Tibial nerve (tissue), 4 donors: Measurements from ENCODE around the gene TMEM100.

Experiments used
- EP300 ChIP-seq, 2 donors: sonication (generic); formaldehyde crosslinking; IDR thresholded peaks; one replicate each; pipeline ENCODE4 v1.6.1; 2017; ENCODE audit warnings: antibody characterized with exemption in 2 of 2, mild to moderate bottlenecking in 1 of 2
- POLR2A ChIP-seq, 2 donors: fragments of 450-650 bp; IDR thresholded peaks; one replicate each; pipeline ENCODE4 v1.6.1; 2017; ENCODE audit warnings: antibody characterized with exemption in 2 of 2, mild to moderate bottlenecking in 2 of 2, moderate library complexity in 2 of 2
- TF ChIP-seq, protein P1 (sequence below), 5 experiments: fragments of 200-600 bp in 3 of 5; fragments of 450-650 bp in 2 of 5; sonication (generic) in 3 of 5; IDR thresholded peaks; one replicate each; pipeline ENCODE4 v1.5.1; 2016 to 2019; ENCODE audit warnings: antibody characterized with exemption in 5 of 5, mild to moderate bottlenecking in 3 of 5, moderate library complexity in 2 of 5

DNA sequence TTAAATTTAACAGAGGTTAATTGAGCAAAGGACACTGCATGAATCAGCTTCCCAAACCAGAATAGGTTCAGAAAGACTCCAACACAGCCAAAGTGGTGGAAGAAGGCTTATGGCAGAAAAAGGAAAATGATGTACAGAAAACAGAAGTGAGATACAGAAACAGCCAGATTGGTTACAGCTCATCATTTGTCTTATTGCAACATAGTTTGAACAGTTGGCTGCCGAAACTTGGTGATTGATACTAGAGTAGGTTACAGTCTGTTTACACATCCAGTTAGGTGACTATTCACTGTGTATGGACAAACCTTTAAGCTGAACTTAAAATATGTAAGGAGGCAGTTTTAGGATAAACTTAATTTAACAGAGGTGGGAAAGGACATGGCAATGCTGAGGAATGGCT is 18.3 kb downstream of the TMEM100 start:
- TF ChIP-seq POLR2A (IDR thresholded peaks at IDR 0.05): no peak
- TF ChIP-seq, protein P1, sequence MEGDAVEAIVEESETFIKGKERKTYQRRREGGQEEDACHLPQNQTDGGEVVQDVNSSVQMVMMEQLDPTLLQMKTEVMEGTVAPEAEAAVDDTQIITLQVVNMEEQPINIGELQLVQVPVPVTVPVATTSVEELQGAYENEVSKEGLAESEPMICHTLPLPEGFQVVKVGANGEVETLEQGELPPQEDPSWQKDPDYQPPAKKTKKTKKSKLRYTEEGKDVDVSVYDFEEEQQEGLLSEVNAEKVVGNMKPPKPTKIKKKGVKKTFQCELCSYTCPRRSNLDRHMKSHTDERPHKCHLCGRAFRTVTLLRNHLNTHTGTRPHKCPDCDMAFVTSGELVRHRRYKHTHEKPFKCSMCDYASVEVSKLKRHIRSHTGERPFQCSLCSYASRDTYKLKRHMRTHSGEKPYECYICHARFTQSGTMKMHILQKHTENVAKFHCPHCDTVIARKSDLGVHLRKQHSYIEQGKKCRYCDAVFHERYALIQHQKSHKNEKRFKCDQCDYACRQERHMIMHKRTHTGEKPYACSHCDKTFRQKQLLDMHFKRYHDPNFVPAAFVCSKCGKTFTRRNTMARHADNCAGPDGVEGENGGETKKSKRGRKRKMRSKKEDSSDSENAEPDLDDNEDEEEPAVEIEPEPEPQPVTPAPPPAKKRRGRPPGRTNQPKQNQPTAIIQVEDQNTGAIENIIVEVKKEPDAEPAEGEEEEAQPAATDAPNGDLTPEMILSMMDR (IDR thresholded peaks at IDR 0.05): no peak
- no peak for TF ChIP-seq EP300 (IDR thresholded peaks at IDR 0.05)
